Body of pancreas (tissue), 4 donors: Measurements from ENCODE around the gene CSTPP1.

ENCODE experiments used
- CTCF ChIP-seq, 7 experiments: fragments of 450-650 bp in 4 of 7; fragments of 200-600 bp in 3 of 7; sonication (generic) in 3 of 7; IDR thresholded peaks; one replicate each; pipeline ENCODE4 v1.5.1; 2016 to 2019; ENCODE audit warnings: antibody characterized with exemption in 7 of 7
- POLR2A ChIP-seq, 3 donors: fragments of 450-650 bp; IDR thresholded peaks; one replicate each; pipeline ENCODE4 v1.6.1; 2016; ENCODE audit warnings: antibody characterized with exemption in 3 of 3, mild to moderate bottlenecking in 2 of 3

- TF ChIP-seq CTCF (IDR thresholded peaks at IDR 0.05) (no peak), POLR2A (IDR thresholded peaks at IDR 0.05) (no peak)
Measured at GRCh38 chr11:46903846-46904245, 32.7 kb upstream of the CSTPP1 start.
